ENCODE results near the gene JAGN1. TPM values are rescaled to one million over a fixed set of nuclear protein-coding genes. Genes with fewer than 3 reads are reported as not detected.
A peak's percentile ranks its signal among the peaks of the same experiment; 100 is the strongest.

The JAGN1 gene
- total RNA-seq, 2 donors from 2014 or later = 21.9 to 29.1 TPM

- TF ChIP-seq CTCF (conservative IDR thresholded peaks at IDR 0.05) = peak; percentile 45
- Histone ChIP-seq H3K9ac (ENCODE audit: extremely low read depth, low read length, poor library complexity, severe bottlenecking) (no peak overlapping the region), H3K9me3 (ENCODE audit: control insufficient read depth, low read length) (no peaks in the 10 kb centered on the region), H3K27me3 (ENCODE audit: control insufficient read depth, insufficient read depth, low read length, poor library complexity, severe bottlenecking) (no peaks in the 10 kb centered on the region), H3K4me3 (ENCODE audit: low read length) (no peak overlapping the region), H3K27ac (ENCODE audit: low read depth, low read length) (no peak overlapping the region), H3K4me1 (ENCODE audit: control insufficient read depth, insufficient read depth, low read length) (no peaks in the 10 kb centered on the region), H3K36me3 (ENCODE audit: control insufficient read depth, insufficient read depth, low read length) (peaks cover 8% of the 10 kb centered on the region)
- H3K4me3 Mint-ChIP-seq = no peak overlapping the region
- H3K36me3 Mint-ChIP-seq (ENCODE audit: low read depth) = peaks cover 15% of the 10 kb centered on the region
- H3K27ac Mint-ChIP-seq = no peak overlapping the region
- H3K9me3 Mint-ChIP-seq = peaks cover 6% of the 10 kb centered on the region
- WGBS, 2 experiments (ENCODE audit: insufficient coverage in 1 of 2, insufficient read length in 1 of 2) = 89 to 94% methylated on average over 3 to 4 of the region's 4 CpGs
- H3K27me3 Mint-ChIP-seq (ENCODE audit: insufficient read depth) = peaks cover 2% of the 10 kb centered on the region
- peaks cover 13% of the 10 kb centered on the region for H3K4me1 Mint-ChIP-seq
- DNase-seq = no peak
Observed at GRCh38 chr3:9930804-9931418, 40.5 kb downstream of the JAGN1 start.

GRCh38 chr3:9932535-9932842 is 42.1 kb downstream of the JAGN1 start:
- peaks cover 6% of the 10 kb centered on the region for H3K9me3 Mint-ChIP-seq
- H3K36me3 Mint-ChIP-seq (ENCODE audit: low read depth) = peaks cover 25% of the 10 kb centered on the region
- H3K4me1 ChIP-seq (ENCODE audit: control insufficient read depth, insufficient read depth, low read length) = no peaks in the 10 kb centered on the region
- H3K27me3 ChIP-seq (ENCODE audit: control insufficient read depth, insufficient read depth, low read length, poor library complexity, severe bottlenecking) = no peaks in the 10 kb centered on the region
- H3K4me3 ChIP-seq (ENCODE audit: low read length) = peak overlapping the region; percentile 93
- DNase-seq = no peak
- peaks cover 2% of the 10 kb centered on the region for H3K27me3 Mint-ChIP-seq (ENCODE audit: insufficient read depth)
- peaks cover 13% of the 10 kb centered on the region for H3K4me1 Mint-ChIP-seq
- H3K9me3 ChIP-seq (ENCODE audit: control insufficient read depth, low read length) = no peaks in the 10 kb centered on the region
- no peak overlapping the region for H3K9ac ChIP-seq (ENCODE audit: extremely low read depth, low read length, poor library complexity, severe bottlenecking)
- peaks cover 22% of the 10 kb centered on the region for H3K36me3 ChIP-seq (ENCODE audit: control insufficient read depth, insufficient read depth, low read length)
- no peak overlapping the region for H3K27ac Mint-ChIP-seq
- TF ChIP-seq CTCF (conservative IDR thresholded peaks at IDR 0.05) = no peak
- peak overlapping the region; percentile 76 for H3K4me3 Mint-ChIP-seq
- no peak overlapping the region for H3K27ac ChIP-seq (ENCODE audit: low read depth, low read length)
- WGBS, 2 experiments (ENCODE audit: insufficient coverage in 1 of 2, insufficient read length in 1 of 2) = 19% methylated on average over 13 of the region's 13 CpGs; no CpG with 5 or more reads in 1 of the 2 experiments

- Mint-ChIP-seq H3K27ac (peak overlapping the region; percentile 92), H3K36me3 (ENCODE audit: low read depth) (peaks cover 27% of the 10 kb centered on the region), H3K4me1 (peaks cover 13% of the 10 kb centered on the region), H3K4me3 (peak overlapping the region; percentile 76), H3K27me3 (ENCODE audit: insufficient read depth) (peaks cover 2% of the 10 kb centered on the region), H3K9me3 (peaks cover 6% of the 10 kb centered on the region)
- peaks cover 27% of the 10 kb centered on the region for H3K36me3 ChIP-seq (ENCODE audit: control insufficient read depth, insufficient read depth, low read length)
- H3K9ac ChIP-seq (ENCODE audit: extremely low read depth, low read length, poor library complexity, severe bottlenecking) = peak overlapping the region; percentile 85
- H3K4me1 ChIP-seq (ENCODE audit: control insufficient read depth, insufficient read depth, low read length) = no peaks in the 10 kb centered on the region
- no peaks in the 10 kb centered on the region for H3K27me3 ChIP-seq (ENCODE audit: control insufficient read depth, insufficient read depth, low read length, poor library complexity, severe bottlenecking)
- peak overlapping the region; percentile 88 for H3K27ac ChIP-seq (ENCODE audit: low read depth, low read length)
- peak; percentile 95 for DNase-seq
- peak overlapping the region; percentile 93 for H3K4me3 ChIP-seq (ENCODE audit: low read length)
- WGBS, 2 experiments (ENCODE audit: insufficient coverage in 1 of 2, insufficient read length in 1 of 2) = 0 to 1% methylated on average over 57 to 77 of the region's 77 CpGs
- H3K9me3 ChIP-seq (ENCODE audit: control insufficient read depth, low read length) = no peaks in the 10 kb centered on the region
- peak; percentile 85 for TF ChIP-seq CTCF (conservative IDR thresholded peaks at IDR 0.05)
Observed at GRCh38 chr3:9932843-9933560, 42.6 kb downstream of the JAGN1 start.

All from endodermal cell (in vitro differentiated cells).